Endothelial cell of umbilical vein (primary cell): Measurements from ENCODE around the gene VPS13A.

Experiments used
- CTCF ChIP-seq, 2 donors: IDR thresholded peaks; 1 replicate in 1 of 2; 2 replicates in 1 of 2; pipeline ENCODE4 v1.5.1; 2011; ENCODE audit warnings: low read length in 2 of 2, mild to moderate bottlenecking in 2 of 2, moderate library complexity in 2 of 2, control low read depth in 1 of 2, inconsistent platforms in 1 of 2, low read depth in 1 of 2; ENCODE audit not compliant: insufficient read depth in 1 of 2; ENCODE audit errors: extremely low read depth in 1 of 2
- JUN ChIP-seq: IDR thresholded peaks from 2 replicates; pipeline ENCODE4 v1.6.1; 2011; ENCODE audit warnings: borderline replicate concordance, low read depth; ENCODE audit not compliant: insufficient read length, insufficient read depth
- POLR2A ChIP-seq: IDR thresholded peaks from 2 replicates; pipeline ENCODE4 v1.6.1; 2012; ENCODE audit warnings: low read depth, mild to moderate bottlenecking, control low read depth, low read length

DNA sequence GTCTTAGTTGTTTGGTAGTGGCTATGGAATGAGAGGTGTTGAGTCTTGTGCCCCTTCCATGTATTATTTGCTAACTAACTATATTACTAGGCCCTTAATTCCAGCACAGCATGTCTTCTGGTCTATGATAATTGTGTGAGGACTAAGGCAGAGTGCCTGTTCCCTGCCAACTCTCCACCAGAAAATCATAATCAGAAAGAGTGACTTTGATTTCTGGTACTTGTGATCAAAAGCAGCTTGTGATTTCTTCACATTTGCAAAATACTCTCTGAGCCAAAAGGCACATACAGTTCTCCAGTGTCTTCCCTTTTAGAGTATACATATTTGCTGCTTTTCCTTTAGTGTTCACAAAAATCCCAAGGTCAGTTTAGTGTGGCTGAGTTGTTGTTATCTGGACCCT, 240.9 kb downstream of the VPS13A start:
- TF ChIP-seq CTCF (IDR thresholded peaks at IDR 0.05; ENCODE audit: extremely low read depth in 1 of 2, insufficient read depth in 1 of 2, low read depth in 1 of 2, low read length in 2 of 2) = no peak
- TF ChIP-seq JUN = no peak
- TF ChIP-seq POLR2A = no peak
